ENCODE data around the gene KIAA0825. TPM values are rescaled to one million over a fixed set of nuclear protein-coding genes. Genes with fewer than 3 reads are reported as not detected.
A peak's percentile ranks its signal among the peaks of the same experiment; 100 is the strongest.

The KIAA0825 gene
- total RNA-seq, 1 donor from 2014 or later, result 5.0 TPM

- H3K4me1 Mint-ChIP-seq (ENCODE audit: unreplicated experiment), result peaks cover 4% of the 10 kb centered on the region
- H3K9me3 Mint-ChIP-seq (ENCODE audit: unreplicated experiment), result no peaks in the 10 kb centered on the region
- DNase-seq (ENCODE audit: extremely low spot score, unreplicated experiment), result no peak
- no peaks in the 10 kb centered on the region for H3K36me3 Mint-ChIP-seq (ENCODE audit: unreplicated experiment)
- H3K4me3 Mint-ChIP-seq (ENCODE audit: unreplicated experiment), result no peak overlapping the region
- TF ChIP-seq, protein P1, sequence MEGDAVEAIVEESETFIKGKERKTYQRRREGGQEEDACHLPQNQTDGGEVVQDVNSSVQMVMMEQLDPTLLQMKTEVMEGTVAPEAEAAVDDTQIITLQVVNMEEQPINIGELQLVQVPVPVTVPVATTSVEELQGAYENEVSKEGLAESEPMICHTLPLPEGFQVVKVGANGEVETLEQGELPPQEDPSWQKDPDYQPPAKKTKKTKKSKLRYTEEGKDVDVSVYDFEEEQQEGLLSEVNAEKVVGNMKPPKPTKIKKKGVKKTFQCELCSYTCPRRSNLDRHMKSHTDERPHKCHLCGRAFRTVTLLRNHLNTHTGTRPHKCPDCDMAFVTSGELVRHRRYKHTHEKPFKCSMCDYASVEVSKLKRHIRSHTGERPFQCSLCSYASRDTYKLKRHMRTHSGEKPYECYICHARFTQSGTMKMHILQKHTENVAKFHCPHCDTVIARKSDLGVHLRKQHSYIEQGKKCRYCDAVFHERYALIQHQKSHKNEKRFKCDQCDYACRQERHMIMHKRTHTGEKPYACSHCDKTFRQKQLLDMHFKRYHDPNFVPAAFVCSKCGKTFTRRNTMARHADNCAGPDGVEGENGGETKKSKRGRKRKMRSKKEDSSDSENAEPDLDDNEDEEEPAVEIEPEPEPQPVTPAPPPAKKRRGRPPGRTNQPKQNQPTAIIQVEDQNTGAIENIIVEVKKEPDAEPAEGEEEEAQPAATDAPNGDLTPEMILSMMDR (IDR thresholded peaks at IDR 0.05), result peak; percentile 71
- no peaks in the 10 kb centered on the region for H3K27me3 Mint-ChIP-seq (ENCODE audit: unreplicated experiment)
- H3K27ac Mint-ChIP-seq (ENCODE audit: unreplicated experiment), result no peak overlapping the region
Observed at GRCh38 chr5:94524841-94525697, 93.3 kb downstream of the KIAA0825 start.

DNA sequence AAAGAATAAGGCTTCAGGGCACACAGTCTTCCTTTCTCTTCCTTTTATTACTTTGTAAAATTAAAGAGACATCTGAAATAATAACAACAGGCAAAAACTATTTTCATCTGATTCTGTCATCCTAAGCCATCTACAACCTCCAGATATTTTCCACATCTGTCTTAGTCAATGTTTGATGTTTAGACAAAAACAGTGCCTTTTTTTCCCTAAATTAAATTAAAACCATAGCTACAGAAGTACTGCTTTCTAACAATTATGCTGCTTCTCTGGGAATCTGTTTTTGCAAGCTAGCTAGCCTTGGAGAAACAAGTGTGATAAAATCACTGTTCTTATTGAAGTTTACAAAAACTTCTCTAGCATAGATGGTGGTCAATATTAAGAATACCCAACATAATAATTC, 95.4 kb downstream of the KIAA0825 start:
- no peak for DNase-seq (ENCODE audit: extremely low spot score, unreplicated experiment)
- no peaks in the 10 kb centered on the region for H3K9me3 Mint-ChIP-seq (ENCODE audit: unreplicated experiment)
- no peaks in the 10 kb centered on the region for H3K27me3 Mint-ChIP-seq (ENCODE audit: unreplicated experiment)
- H3K4me1 Mint-ChIP-seq (ENCODE audit: unreplicated experiment), result peaks cover 4% of the 10 kb centered on the region
- H3K27ac Mint-ChIP-seq (ENCODE audit: unreplicated experiment), result no peak overlapping the region
- H3K4me3 Mint-ChIP-seq (ENCODE audit: unreplicated experiment), result no peak overlapping the region
- no peaks in the 10 kb centered on the region for H3K36me3 Mint-ChIP-seq (ENCODE audit: unreplicated experiment)
- TF ChIP-seq, protein P1 (IDR thresholded peaks at IDR 0.05), result no peak

- TF ChIP-seq, protein P1 (IDR thresholded peaks at IDR 0.05), result no peak
- Mint-ChIP-seq H3K27me3 (ENCODE audit: unreplicated experiment) (no peaks in the 10 kb centered on the region), H3K9me3 (ENCODE audit: unreplicated experiment) (no peaks in the 10 kb centered on the region), H3K4me1 (ENCODE audit: unreplicated experiment) (peaks cover 4% of the 10 kb centered on the region), H3K27ac (ENCODE audit: unreplicated experiment) (peak overlapping the region; percentile 4), H3K4me3 (ENCODE audit: unreplicated experiment) (no peak overlapping the region), H3K36me3 (ENCODE audit: unreplicated experiment) (no peaks in the 10 kb centered on the region)
- no peak for DNase-seq (ENCODE audit: extremely low spot score, unreplicated experiment)
Observed at GRCh38 chr5:94522117-94522516, 96.3 kb downstream of the KIAA0825 start.

DNA sequence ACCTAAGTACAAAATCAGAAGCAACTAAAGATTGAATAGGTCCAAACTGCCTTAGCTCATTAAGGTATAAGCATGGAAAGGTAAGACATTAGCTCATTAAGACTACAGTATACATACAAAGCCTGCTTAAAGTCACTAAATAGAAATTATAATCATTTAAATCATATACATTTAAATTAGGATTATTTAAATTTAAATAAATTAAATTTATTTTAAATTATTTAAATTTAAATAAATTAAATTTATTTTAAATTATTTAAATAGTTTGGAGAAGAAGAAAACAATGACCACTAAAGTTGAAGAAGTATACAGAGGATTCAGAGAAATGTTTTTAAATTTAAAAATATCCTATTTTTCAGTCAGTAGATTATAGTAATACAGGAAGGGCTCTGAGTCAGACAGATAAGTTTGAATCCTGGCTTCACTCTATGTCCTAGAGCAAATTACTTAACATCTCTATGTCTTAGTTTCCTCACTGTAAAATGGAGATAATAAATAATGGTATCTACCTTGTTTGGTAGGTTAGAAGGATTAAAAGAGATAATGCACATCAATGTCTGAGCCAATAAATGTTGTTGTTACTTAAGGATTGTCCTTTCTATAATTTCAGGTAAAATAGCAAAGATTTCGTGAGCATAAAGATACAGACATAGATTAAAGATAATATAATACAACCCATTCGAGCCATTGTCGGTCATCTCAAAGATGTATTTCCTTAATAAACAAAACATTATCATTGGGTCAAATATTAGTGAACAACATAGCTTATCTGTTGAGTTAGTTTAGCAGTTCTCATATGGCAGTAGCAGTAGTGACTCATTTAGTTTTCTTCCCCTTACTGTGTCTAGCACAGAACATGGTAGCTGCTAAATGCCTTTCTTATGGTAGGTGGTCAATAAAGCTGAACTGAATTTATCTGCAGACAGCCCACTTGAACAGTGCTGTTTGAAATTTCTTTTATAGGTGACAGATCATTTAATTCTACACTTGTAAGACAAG, 100.6 kb downstream of the KIAA0825 start:
- H3K4me3 Mint-ChIP-seq (ENCODE audit: unreplicated experiment), result no peak overlapping the region
- peaks cover 4% of the 10 kb centered on the region for H3K4me1 Mint-ChIP-seq (ENCODE audit: unreplicated experiment)
- DNase-seq (ENCODE audit: extremely low spot score, unreplicated experiment), result no peak
- no peaks in the 10 kb centered on the region for H3K9me3 Mint-ChIP-seq (ENCODE audit: unreplicated experiment)
- TF ChIP-seq, protein P1 (IDR thresholded peaks at IDR 0.05), result no peak
- H3K27ac Mint-ChIP-seq (ENCODE audit: unreplicated experiment), result no peak overlapping the region
- H3K36me3 Mint-ChIP-seq (ENCODE audit: unreplicated experiment), result no peaks in the 10 kb centered on the region
- H3K27me3 Mint-ChIP-seq (ENCODE audit: unreplicated experiment), result no peaks in the 10 kb centered on the region

Data from osteocyte (in vitro differentiated cells).